SJSA1 (cell line): ENCODE results near the gene ACSS2. TPM values are rescaled to one million over a fixed set of nuclear protein-coding genes. Genes with fewer than 3 reads are reported as not detected.

ENCODE experiments used
- DNase-seq, 2 experiments: peaks; one replicate each; pipeline ENCODE4 v3.0.0-alpha.2; 2015 to 2020; ENCODE audit warnings: low spot score in 2 of 2, low read depth in 1 of 2
- H3K27ac ChIP-seq: fragments of 250-450 bp; sonication (Bioruptor Pico); 2 replicates; pipeline ENCODE4 v1.5.1; 2020; ENCODE audit warnings: mild to moderate bottlenecking, moderate library complexity
- H3K27me3 ChIP-seq: fragments of 250-450 bp; sonication (Bioruptor Pico); replicated peaks from 2 replicates; pipeline ENCODE4 v1.5.1; 2020; ENCODE audit warnings: mild to moderate bottlenecking, moderate library complexity
- H3K36me3 ChIP-seq: fragments of 250-450 bp; sonication (Bioruptor Pico); 2 replicates; pipeline ENCODE4 v1.5.1; 2020; ENCODE audit warnings: mild to moderate bottlenecking
- H3K4me1 ChIP-seq: fragments of 250-450 bp; sonication (Bioruptor Pico); replicated peaks from 2 replicates; pipeline ENCODE4 v1.6.1; 2021; ENCODE audit warnings: mild to moderate bottlenecking
- H3K4me3 ChIP-seq: fragments of 250-450 bp; sonication (Bioruptor Pico); 2 replicates; pipeline ENCODE4 v1.5.1; 2020; ENCODE audit warnings: mild to moderate bottlenecking
- H3K9me3 ChIP-seq: fragments of 250-450 bp; sonication (Bioruptor Pico); replicated peaks from 2 replicates; pipeline ENCODE4 v1.5.1; 2020; ENCODE audit warnings: mild to moderate bottlenecking
- total RNA-seq: library from RNA; depleted of rRNA; stranded (reverse); fragments of >200 nt; shearing (Covaris generic); gene quantifications from 2 replicates; pipeline ENCODE4 v1.2.3, GENCODE V29; 2014

ACSS2 gene
- total RNA-seq, 1 experiment from 2014 or later = 26.1 TPM

DNA sequence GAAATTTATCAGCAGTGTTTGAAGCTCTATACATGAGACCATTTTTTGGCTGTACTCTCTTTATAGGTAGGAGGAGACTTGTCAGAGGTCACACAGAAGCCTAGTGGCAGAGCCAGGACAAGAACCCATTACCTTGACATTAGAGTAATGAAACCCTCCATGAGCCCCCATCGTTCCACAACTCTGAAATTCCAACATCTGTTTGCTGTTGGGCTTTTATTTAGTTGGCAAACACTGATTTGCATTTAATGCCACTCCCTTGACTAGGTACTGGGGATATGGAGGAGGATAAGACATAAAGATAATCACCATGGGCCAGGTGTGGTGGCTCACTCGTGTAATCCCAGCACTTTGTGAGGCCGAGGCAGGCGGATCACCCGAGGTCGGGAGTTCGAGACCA lies 77.5 kb downstream of the ACSS2 start:
- peaks cover 10% of the 10 kb centered on the region for H3K4me1 ChIP-seq
- H3K27ac ChIP-seq = no peak overlapping the region
- no peak for DNase-seq
- H3K9me3 ChIP-seq = no peaks in the 10 kb centered on the region
- no peaks in the 10 kb centered on the region for H3K27me3 ChIP-seq
- no peak overlapping the region for H3K4me3 ChIP-seq
- peaks cover 26% of the 10 kb centered on the region for H3K36me3 ChIP-seq

DNA sequence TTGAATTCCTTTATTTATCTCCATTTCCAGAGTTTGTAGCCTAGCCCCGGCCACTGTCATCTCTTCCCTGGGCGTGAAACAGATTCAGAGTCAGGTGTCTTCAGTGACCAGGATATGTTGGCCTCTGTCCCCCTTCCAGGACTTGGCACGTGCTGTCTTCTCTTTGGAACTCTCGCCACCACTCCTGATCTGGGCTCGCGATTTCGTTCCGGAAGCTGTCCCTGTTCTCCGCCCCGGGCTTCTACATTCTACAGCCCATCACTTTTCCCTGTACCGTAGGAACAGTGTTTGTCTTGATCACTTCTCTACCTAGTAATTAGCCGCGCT lies 78.5 kb downstream of the ACSS2 start:
- Histone ChIP-seq H3K9me3 (no peaks in the 10 kb centered on the region), H3K36me3 (peaks cover 20% of the 10 kb centered on the region), H3K4me3 (peak overlapping the region; percentile 58), H3K27ac (peak overlapping the region; percentile 81), H3K27me3 (no peaks in the 10 kb centered on the region), H3K4me1 (peaks cover 10% of the 10 kb centered on the region)
- no peak for DNase-seq

DNA sequence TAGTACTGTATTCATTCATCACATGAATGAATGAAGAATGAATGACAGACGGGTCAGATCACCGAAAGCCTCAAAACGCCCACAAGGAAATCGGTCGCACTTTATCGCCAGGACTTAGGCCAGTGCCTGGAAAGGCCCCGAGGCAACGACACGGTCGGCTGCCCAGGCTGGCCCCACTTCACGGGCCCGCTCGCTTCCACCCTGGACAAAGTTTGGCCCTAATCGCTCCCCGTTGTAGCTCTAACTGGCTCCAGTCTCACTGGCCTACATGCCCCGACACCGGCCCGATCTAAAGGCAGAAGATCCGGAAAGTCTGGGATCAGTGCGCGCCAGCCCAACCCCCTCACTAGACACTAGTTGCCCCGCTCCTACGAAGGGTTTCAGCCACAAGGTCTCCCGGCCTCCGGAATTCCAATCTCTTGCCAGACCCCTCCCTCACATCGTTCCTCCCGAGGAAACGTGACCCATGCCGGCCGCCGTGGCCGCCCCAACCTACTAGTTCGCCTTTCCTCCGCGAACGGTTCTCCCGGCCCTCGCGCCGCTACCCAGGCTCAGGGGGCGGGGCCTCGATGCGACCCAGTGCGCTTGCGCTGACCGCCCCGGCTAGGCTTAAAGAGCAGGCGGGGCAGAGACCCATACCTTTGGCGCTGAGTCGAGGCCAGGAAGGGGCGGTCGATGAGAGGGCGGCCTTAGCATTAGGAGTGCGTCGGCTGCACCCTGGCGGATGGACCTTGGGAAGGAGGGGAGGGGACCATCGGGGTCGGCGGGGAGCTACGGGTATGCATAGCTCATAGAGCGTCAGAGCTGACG lies 79.0 kb downstream of the ACSS2 start, which contains the start of the genes GSS and MYH7B:
GSS (minus strand) TSS at position 576 of the 810 bp plus-strand sequence. CDS start 3,954 bp downstream, outside the sequence.
MYH7B (plus strand) TSS at position 638 of the 810 bp plus-strand sequence. CDS start 22,138 bp downstream, outside the sequence.
- Histone ChIP-seq H3K27ac (peak within 1 kb of the TSS; percentile 81), H3K36me3 (peaks cover 17% of the 10 kb centered on the region), H3K27me3 (no peaks in the 10 kb centered on the region), H3K9me3 (no peaks in the 10 kb centered on the region), H3K4me3 (peak within 1 kb of the TSS; percentile 58), H3K4me1 (peaks cover 10% of the 10 kb centered on the region)
- peak; percentile 97 to 99 for DNase-seq

DNA sequence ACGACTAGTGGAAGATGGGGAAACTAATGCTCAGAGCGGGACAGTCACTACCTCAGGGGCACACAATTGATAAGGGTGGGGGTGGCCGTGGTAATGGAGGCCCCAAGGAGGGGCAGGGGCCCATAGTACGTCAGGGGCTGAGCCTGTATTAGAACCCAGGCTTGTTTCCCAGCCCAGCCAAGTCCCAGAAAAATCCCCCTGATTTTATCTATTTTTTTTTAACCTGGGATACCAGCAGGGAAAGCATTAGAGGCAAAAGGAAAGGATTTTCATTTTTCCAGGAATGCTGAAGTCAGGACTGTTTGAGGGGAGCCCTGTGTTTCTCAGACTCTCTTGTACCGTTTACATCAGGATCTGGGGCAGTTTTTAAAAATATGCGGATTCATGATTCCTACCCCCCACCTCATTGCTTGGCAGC lies 79.6 kb downstream of the ACSS2 start:
- no peak for DNase-seq
- peak overlapping the region; percentile 81 for H3K27ac ChIP-seq
- H3K27me3 ChIP-seq = no peaks in the 10 kb centered on the region
- H3K4me3 ChIP-seq = peak overlapping the region; percentile 58
- peaks cover 11% of the 10 kb centered on the region for H3K36me3 ChIP-seq
- H3K9me3 ChIP-seq = no peaks in the 10 kb centered on the region
- H3K4me1 ChIP-seq = peaks cover 10% of the 10 kb centered on the region

DNA sequence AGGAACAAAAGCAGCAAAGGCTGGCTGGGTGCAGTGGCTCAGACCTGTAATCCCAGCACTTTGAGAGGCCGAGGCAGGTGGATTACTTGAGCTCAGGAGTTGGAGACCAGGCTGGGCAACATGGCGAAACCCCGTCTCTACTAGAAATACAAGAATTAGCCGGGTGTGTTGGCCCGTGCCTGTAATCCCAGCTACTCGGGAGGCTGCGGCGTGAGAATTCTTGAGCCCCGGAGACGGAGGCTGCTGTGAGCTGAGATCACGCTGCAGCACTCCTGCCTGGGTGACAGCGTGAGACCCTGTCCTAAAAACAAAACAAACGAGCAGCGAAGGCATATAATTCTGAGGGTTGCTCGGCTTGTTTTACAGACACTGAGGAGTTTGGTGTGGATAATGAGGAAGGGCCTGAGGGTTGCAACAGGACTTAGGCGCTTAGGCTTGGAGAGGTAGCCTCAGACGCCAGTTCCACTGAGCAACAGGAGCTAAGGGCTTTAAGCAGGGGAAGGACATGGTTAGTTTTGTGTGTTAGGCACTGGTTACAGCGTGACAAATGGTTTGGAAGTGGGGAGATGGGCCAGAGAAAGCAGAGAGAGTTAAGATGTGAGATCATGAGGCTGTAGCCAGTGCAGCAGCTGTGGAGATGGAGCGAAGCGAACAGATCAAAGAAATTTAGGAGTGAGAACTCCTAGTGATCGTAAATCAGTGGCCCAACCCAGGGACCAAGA lies 80.5 kb downstream of the ACSS2 start:
- Histone ChIP-seq H3K27me3 (no peaks in the 10 kb centered on the region), H3K4me3 (no peak overlapping the region), H3K36me3 (0 out of 2 replicates have a peak, but pooled peaks cover 2% of the 10 kb centered on the region), H3K9me3 (no peaks in the 10 kb centered on the region), H3K27ac (no peak overlapping the region), H3K4me1 (peaks cover 10% of the 10 kb centered on the region)
- DNase-seq = no peak

DNA sequence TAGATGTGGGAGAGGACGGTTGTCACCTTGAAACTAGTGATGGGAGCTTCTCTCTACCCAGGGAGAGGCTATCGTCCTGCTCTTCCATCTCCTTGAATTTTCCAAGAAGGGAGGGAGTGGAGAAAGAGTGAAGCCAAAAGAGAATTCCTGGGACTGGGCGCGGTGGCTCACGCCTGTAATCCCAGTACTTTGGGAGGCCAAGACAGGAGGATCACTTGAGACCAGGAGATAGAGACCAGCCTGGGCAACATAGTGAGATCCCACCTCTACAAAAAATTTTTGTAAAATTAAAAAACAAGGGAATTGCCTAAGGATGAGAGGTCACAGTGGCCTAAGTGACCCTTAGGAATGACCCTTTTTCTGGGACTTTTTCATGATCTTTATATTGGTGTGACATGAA lies 88.1 kb downstream of the ACSS2 start:
- H3K4me3 ChIP-seq = no peak overlapping the region
- peaks cover 6% of the 10 kb centered on the region for H3K4me1 ChIP-seq
- no peaks in the 10 kb centered on the region for H3K9me3 ChIP-seq
- no peak overlapping the region for H3K27ac ChIP-seq
- DNase-seq = no peak
- H3K27me3 ChIP-seq = no peaks in the 10 kb centered on the region
- no peaks in the 10 kb centered on the region for H3K36me3 ChIP-seq

DNA sequence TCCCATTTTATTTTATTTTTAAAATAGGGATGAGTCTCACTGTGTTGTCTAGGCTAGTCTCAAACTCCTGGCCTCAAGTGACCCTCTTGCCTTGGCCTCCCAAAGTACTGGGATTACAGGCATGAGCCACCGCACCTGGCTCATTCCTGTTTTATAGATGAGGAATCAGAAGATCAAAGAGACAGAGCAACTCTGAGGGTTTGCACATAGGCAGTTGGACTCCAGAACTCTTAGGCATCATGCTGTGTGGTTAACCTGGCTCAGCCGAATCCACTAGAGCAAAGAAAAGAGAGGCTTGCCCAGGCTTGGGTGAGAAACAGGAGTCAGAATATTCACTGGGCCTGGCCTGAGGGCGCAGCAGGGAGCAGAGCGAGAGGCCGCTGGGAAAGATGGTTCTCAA lies 88.6 kb downstream of the ACSS2 start:
- Histone ChIP-seq H3K27me3 (no peaks in the 10 kb centered on the region), H3K9me3 (no peaks in the 10 kb centered on the region), H3K27ac (no peak overlapping the region), H3K4me1 (peaks cover 6% of the 10 kb centered on the region), H3K36me3 (no peaks in the 10 kb centered on the region), H3K4me3 (no peak overlapping the region)
- DNase-seq = no peak

DNA sequence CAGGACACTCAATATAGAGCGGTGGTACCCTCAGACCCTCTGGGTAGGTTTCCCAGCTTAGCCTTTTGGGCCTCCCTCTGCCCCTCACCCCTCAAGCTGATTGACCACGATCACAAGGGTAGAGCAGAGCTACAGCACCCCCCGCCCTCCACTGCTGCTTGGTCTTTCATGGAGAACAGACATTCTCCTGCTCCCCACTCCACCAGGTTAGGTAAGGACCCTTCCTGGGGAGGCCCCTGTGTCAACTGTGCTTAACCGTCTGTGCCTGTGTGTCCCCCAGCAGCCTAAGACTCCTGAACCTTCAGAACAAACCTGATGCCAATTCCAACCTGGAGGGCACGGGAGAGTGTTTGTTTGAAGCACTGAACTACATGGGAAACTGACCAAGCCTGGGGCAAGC lies 91.0 kb downstream of the ACSS2 start:
- H3K4me3 ChIP-seq = no peak overlapping the region
- no peak for DNase-seq
- no peaks in the 10 kb centered on the region for H3K27me3 ChIP-seq
- H3K4me1 ChIP-seq = peaks cover 6% of the 10 kb centered on the region
- no peaks in the 10 kb centered on the region for H3K36me3 ChIP-seq
- H3K27ac ChIP-seq = no peak overlapping the region
- no peaks in the 10 kb centered on the region for H3K9me3 ChIP-seq

DNA sequence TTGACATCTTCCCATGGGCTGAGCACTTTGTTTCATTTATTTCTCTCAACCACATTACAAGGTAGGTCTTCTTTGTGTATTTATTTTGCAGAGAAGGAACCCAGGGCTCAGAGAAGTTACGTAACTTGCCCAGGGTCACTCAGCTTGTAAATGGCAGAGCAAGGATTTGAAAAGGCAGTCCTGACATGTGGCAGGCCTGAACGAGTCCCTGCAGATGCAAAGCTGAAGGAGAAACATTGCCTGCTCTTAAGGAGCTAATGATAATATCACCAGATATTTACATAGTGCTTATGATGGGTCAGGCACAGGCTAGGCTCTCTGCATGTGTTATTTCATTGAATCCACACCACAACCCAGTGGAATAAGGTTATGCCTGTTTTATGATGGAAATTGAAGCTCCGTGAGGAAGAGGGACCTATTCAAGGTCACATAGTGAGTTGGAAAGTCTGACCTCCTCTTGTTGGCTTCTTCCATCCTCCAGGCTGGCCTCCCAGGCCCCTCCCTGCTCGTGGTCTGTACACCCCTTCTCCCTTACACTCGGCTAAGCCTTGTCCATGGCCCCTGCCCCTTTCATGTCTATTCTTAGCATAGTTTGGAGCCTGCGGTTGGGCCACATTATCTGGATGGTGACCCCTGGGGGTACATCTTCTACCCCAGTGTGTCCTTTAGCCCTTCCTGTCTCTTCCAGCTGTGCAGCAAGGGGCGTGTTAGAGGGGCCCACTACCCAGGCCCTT lies 91.8 kb downstream of the ACSS2 start:
- Histone ChIP-seq H3K9me3 (no peaks in the 10 kb centered on the region), H3K27me3 (no peaks in the 10 kb centered on the region), H3K36me3 (no peaks in the 10 kb centered on the region), H3K27ac (no peak overlapping the region), H3K4me1 (peaks cover 6% of the 10 kb centered on the region), H3K4me3 (no peak overlapping the region)
- no peak for DNase-seq

DNA sequence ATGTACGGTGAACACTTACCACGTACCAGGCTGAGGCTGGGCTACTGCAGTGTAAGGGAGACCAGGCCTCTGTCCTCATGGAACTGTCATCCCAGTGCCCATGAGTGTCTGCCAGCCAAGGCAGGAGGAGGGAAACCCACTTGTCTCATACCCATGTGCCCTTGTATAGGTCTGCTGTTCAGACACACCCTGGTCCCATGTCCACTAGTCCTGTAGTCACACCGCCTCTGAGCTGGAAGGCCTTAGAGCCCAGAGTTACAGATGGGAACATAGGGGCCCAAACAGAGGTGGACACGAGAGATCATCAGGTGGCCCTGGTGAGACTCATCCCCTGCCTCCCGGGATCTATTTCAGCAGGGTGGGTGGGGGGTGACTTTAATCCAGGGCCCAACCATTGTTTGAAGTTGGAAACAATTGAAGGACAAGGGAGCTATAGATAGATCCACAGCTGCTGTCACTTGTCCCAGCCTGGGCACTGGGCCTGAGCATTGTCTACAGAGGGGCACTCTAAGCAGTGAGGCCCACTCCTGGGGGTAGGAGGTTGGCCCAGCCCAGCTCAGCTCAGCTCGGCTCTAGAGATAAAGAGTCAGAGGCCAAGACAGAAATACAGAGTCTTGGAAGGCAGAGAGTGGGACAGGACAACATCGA lies 93.9 kb downstream of the ACSS2 start:
- no peaks in the 10 kb centered on the region for H3K4me1 ChIP-seq
- no peak overlapping the region for H3K4me3 ChIP-seq
- no peak overlapping the region for H3K27ac ChIP-seq
- no peaks in the 10 kb centered on the region for H3K9me3 ChIP-seq
- H3K27me3 ChIP-seq = no peaks in the 10 kb centered on the region
- no peak for DNase-seq
- no peaks in the 10 kb centered on the region for H3K36me3 ChIP-seq

DNA sequence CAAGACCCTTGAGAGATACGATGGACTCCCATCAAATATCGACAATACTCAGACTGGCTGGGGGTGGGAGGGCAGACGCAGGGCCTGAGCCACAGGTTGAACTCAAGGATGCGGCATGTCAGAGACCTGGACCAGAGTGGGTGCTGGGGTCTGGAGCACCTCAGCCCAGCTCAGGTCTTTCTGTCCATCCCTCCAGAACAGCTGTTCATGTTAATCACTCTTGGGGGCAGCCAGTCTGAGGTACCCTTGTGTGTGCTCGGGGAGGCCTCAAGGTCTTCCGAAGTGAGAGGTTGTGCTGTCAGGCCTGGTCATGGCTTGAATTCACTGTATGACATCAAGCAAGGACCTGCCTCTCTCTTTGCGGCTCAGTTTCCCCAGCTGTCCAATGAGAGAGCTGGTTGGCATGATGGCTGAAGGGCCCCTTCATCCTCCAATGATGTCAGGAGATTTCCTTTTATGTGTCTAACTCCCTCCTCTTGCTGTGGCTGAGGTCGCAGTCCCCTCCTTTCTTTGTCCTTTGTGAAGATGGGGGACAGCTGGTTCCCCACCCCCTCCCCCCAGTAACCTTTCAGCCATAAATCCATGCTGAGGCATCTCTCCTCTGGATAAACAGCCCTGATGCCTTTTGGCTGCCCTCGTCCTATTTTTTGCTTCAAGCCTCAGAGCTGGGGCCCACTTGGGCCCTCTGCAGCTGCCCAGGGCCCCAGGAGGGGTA lies 94.6 kb downstream of the ACSS2 start:
- no peaks in the 10 kb centered on the region for H3K9me3 ChIP-seq
- H3K36me3 ChIP-seq = no peaks in the 10 kb centered on the region
- H3K27ac ChIP-seq = no peak overlapping the region
- no peaks in the 10 kb centered on the region for H3K4me1 ChIP-seq
- no peaks in the 10 kb centered on the region for H3K27me3 ChIP-seq
- DNase-seq = no peak
- no peak overlapping the region for H3K4me3 ChIP-seq

DNA sequence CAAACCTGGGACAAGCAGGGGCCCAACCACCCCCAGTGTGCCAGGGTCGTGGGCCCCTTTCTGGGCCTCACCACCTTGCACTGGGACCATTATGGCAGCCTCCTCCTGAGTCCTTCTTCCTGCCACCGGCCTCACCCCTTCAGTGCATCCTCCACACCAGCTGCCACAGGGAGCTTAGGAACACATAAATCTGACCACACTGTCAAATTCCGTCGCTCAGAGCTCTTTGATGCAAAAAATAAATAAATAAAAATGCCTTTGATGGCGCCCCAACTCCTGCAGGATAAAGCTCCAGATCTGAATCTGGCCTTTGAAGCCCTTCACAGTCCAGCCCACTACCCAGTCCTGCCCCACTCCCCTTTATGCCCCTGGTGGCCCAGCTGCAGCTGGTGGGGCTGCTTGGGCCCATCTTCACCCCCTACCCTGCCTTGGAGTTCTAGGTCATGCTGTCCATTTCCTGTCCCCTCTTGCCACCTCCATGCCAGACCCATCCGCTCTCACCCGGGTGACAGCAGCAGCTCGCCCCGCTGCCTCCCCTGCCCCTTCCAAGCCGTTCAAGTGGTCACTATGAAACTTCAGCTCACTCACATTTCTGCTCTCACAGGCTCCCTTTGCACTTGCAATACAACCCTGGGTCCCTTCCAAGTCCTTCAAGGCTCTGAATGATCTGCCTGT lies 95.3 kb downstream of the ACSS2 start:
- Histone ChIP-seq H3K27ac (no peak overlapping the region), H3K4me1 (no peaks in the 10 kb centered on the region), H3K36me3 (no peaks in the 10 kb centered on the region), H3K27me3 (no peaks in the 10 kb centered on the region), H3K9me3 (no peaks in the 10 kb centered on the region), H3K4me3 (no peak overlapping the region)
- no peak for DNase-seq
